Measurements from ENCODE around the gene MACROD2.

Gene MACROD2

DNA sequence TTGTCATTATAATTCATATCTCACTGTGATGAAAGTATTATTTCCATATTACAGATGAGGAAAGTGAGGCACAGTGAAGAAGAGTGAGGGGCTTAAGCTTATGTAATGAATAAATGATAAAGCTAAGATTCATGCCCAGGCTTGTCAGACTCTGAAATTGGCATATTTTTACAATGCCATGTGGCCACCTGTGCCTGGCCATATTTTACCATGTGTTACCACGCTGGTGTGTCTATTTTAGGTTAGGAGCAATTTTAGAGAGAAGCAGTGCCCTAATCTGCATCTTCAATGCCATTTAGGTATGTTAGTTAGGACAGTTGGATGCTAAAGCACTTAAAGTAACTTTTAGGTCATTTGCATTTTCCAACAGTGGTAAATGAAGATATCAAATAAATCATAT, 530.1 kb downstream of the MACROD2 start:
- DNase-seq (ENCODE audit: low read depth in 2 of 2) = no peak

DNA sequence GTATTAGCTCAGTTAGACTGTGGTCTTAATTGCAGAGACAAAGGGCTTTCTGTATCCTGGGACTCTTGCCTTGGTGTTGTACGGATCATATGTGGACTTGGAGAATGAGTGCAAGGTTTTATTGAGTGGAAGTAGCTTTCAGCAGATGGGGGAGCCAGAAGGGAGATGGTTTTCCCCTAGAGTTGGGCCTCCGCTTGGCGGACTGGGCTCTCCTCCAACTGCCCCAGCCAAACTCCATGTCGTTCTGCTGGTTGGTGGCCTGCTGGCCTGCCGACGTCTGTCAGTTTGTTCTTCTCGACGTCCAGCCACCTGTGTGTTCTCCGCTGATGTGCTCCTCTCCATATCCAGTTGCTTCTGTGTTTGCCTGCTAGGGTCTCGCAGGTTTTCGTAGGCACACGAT, 531.6 kb downstream of the MACROD2 start:
- DNase-seq (ENCODE audit: low read depth in 2 of 2) = no peak

DNA sequence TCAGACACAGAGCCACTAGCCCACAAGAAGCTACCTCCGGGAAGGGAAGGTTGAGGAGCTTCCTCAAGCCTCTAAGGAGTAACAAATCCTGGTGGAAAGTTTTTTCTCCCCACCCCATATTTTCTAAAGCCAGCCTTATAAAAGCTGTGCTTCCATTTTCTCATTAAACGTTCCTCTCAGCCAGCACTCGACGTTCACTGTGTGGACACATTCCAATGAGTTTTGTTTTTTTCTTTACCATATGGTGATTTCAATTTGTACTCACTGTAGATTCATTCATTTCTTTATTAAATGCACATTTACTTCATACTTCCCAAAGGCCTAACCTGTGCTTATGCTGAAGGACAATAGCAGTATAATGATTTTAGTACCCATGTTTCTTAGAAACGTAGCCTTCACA, 536.5 kb downstream of the MACROD2 start:
- DNase-seq (ENCODE audit: low read depth in 2 of 2) = no peak

DNA sequence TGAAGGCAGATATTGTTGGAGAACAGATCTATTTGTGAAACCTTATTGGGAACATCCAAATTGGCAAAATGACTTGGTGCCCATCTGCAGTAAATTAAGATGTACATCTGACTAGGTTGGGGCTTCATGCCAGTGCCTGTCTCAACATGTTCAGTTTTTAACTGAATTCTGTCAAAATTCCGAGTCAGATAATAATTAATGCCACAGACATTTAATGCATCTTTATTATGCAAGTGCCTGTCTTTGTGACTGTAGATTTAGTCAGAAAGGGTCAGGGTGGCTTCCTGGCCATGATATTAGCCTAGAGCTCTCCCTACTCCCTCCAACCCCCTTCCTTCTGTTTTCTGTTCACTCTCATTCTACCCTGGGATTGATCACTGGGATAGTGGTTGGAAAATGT, 541.4 kb downstream of the MACROD2 start:
- no peak for DNase-seq (ENCODE audit: low read depth in 2 of 2)

DNA sequence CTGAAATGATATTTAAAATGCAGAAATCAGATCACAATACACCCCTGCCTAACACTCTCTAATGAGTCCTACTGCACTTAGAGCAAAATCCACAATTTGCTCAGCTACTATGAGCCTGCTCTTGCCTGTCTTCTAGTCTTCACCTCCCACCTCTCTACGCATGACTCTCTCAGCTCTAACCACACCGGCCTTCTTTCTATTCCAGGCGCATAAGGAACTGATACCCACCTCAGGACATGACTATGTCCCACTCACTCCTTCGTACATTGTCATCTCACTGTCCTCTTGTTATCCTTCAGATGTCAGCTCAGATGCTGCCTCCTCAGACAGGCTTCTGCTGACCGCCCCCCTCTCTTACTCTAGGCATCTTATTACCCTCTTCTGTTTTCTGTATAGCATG, 543.1 kb downstream of the MACROD2 start:
- DNase-seq (ENCODE audit: low read depth in 2 of 2) = no peak

DNA sequence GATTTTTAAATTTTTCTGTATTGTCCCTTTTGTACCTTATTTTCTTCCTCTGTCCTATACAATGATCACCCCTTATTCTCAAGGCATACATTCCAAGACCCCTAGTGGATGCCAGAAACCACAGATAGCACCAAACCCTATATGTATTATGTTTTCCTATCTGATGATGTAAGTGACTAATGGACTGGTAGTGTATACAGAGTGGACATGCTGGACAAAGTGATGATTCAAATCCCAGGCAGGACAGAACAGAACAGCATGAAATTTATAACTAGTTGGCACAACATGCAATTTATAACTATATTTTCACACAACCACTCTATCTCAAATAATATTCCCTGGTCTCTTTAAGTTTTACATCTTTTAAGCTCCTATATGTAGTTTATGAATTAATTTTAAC, 547.7 kb downstream of the MACROD2 start:
- DNase-seq (ENCODE audit: low read depth in 2 of 2) = no peak

DNA sequence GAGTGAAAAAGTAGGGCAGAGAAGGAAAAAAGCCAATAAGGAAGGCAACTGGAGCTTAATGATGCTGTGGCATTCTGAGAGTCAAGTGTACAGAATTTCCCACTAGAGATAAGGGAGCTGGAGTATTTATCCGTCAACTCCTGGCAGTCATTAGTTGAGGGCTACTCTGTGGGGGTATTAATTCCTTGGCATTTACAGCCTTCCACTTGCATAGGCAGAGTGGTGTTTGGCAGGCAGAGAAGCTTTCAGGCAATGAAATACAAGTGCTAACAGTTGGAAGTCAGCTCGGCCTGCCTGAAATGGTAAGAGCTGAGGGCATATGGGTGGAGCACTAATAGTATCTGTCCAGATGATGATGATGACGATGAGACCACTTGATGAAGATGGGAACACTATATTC, 549.4 kb downstream of the MACROD2 start:
- DNase-seq (ENCODE audit: low read depth in 2 of 2) = no peak

DNA sequence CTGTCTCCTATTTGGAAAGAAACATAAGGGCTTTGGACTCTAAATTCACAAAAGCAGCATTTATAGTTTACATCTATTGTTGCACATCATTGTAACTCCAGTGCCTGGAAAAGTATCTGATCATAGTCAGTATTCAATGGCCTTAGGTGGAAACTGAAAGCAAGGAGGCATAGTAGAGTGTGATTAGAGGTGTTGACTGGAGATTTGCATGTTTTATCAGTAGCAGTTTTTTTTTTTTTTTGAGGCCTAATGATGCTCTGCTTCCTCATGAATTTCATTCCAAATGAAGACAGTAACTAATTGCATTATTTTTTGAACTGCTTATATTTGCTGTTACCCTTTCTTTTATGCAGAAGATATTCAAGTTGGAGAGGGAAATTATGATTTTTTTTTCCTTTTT, 555.3 kb downstream of the MACROD2 start:
- DNase-seq (ENCODE audit: low read depth in 2 of 2) = no peak

DNA sequence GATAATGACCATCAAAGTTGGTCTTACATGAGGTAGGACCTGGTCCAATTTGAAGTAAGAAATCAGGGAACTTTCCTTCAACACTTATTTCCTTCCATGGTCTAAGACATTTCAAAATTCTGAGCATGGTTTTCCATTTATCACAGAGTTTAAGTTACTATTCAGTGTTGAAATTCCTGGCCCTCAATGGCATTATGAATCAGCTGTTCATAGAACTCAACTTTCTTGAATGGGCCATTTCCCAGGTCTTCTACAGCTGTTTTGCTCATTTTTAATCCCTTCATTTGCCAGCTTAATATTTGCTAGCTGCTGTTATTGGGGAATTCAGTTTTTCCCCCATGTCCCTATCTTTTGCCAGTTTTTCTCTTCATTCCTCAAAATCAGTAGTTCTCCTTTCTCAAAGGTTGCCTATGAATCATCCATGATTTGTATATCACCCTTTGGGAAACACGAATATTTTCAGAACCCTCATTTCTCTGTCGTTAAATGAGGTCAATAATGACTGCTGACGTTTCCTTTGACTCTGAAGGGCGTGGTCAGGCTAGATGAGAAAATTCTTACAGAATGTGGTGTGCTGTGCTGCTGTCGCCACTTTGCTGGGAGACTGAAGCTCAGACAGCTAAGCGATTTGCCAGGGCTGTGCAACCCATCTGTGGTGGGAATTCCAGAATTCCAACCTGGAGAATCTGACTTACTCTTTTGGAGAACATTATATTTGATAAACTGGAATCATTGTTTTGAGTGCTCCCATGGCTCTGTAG, 558.6 kb downstream of the MACROD2 start:
- no peak for DNase-seq (ENCODE audit: low read depth in 2 of 2)

DNA sequence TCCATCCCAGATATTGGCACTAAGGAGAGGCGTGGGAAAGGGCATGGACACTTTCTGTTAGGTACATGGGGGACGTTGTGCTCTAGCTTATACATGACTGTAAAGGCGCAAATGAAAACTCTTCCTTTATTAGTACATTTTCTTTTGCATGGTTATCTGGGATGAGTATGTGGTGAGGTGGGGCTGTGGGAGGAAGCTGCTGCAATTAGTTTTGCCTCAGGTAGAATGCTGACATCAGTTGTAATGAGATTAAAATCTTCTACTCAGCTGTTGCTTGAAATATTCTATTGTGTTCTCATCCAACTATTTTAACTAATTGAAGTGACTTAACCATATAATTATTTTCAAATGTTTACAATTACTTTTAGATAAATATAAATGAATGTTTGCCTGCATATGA, 560.4 kb downstream of the MACROD2 start:
- DNase-seq (ENCODE audit: low read depth in 2 of 2) = no peak

DNA sequence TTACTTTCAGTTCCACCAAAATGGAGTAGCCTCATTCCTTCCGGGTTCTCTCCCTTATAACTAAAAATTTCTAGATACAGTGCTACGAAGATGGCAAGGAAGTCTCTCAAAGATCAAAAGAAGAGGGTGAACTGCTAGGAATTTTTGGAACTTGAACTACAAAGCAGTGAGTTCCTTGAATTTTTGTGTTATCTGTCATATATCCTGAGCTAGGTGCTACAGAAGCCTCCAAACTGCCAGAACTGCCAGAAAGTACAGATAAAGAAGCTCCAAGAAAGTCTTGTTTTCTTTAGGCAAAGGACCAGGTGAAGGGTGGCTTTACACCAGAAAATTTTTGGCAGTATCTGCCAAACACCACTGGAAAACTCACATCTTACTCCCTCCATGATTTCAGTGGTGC, 560.9 kb downstream of the MACROD2 start:
- no peak for DNase-seq (ENCODE audit: low read depth in 2 of 2)

DNA sequence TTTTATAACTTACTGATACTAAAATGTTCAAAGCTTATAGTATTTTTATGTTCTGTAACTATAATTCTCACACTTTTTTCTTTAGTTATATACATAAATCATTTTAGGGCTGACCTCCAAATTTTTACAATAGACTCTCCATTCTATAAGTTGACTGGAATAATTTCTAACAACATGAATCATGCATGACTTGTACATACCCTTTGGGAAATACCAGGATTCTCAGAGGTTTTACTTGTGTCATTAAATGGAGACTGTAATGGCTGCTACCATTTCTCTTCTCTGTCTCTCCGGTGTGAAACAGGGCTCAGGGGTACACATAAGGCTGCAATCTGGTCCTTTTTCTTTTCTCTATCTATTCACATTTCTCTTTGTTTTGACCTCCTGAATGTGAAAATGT, 564.3 kb downstream of the MACROD2 start:
- no peak for DNase-seq (ENCODE audit: low read depth in 2 of 2)

DNA sequence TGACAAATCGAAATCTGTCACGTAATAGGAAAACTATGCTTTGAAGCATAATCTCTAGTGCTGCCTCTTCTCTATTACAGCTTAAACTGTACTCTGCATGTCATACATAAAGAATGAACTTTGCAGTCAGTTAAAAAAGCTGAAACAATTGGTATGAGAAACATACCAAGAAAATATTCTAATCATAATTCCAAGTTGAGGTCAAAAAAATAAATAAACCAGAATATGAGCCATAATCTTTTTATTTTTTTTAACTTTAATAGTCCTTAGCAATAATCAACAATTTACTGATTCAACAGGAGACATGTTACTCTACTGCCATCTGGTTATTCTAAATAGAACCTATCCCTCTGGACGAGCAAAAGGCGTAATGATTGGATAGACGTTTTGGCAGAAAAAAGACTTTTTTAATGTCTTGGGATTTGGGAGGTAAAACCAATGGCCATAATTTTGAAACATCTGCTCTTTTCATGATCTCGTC, 566.5 kb downstream of the MACROD2 start:
- DNase-seq (ENCODE audit: low read depth in 2 of 2) = no peak

DNA sequence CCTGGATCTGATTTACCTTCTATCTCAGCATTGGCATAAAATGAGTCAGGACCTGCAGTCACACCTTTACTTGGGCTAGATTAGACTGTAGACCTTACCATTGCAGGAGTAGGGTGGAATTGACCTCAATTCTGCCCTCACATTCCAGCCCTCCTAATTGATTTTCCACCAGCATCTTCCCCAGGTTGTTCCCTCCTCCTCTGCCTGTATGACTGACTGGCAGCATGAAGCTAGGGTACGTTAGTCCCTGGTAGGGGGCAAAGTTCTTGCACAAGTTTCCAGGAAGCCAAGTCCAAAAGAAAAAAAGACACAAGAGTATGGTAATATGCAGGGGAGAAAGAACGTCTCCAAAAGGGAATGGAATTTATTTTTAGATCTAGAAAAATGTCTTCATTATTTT, 567.7 kb downstream of the MACROD2 start:
- DNase-seq (ENCODE audit: low read depth in 2 of 2) = no peak

DNA sequence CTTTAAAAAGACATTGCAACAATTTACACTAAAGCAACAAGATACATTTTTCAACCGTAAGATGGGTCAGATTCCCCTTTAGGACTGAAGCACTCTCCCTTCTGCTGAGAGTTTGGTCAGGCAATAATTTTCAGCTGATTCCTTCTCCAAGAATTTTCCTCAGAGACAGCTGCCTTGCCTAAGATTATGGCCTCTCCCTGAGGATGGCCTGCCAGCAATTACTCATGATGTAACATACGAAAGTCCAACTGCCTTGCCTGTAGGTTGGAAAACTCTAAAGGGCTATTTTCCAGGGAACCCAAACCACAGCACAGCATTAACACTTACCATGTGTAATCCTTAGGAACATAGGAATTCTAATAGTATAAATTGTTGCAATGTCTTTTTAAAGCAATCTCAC, 571.2 kb downstream of the MACROD2 start:
- DNase-seq (ENCODE audit: low read depth in 2 of 2) = no peak

DNA sequence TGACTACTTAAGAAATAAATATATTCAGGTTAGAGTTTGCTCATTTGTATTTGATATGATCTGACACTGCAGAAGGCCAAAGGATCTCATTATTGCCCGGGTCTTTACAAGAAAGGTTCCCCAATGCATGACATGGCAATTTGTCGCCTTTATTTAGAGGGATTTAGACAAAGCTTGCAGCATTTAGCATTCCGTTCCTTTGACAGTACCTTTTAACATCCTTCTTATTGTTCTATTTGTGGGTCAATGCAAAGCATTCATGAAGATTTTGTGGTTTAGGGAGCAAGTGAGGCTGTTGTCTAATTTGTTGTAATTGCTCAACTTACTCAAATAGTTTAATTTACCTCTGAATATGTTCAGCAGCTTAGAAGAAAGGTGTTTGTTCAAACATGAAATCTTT, 572.9 kb downstream of the MACROD2 start:
- no peak for DNase-seq (ENCODE audit: low read depth in 2 of 2)

DNA sequence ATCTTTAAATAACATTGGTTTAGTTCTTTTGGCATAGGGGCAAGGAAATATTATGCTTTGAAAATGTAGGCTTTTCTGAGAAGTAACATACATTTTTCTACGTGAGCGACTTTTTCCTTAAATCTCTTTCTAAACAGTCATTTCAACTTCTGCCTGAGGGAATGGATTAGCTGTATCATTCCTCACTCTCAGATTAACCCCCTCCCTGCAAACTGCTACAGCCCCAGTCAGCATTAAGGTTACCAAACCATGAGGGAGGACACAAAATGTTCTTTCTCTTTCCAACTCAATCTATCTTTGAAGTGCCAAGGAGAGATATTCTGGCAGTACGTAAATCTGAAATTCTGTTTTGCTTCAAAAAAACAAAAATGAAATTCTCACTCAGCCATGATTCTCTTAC, 573.4 kb downstream of the MACROD2 start:
- DNase-seq (ENCODE audit: low read depth in 2 of 2) = no peak

DNA sequence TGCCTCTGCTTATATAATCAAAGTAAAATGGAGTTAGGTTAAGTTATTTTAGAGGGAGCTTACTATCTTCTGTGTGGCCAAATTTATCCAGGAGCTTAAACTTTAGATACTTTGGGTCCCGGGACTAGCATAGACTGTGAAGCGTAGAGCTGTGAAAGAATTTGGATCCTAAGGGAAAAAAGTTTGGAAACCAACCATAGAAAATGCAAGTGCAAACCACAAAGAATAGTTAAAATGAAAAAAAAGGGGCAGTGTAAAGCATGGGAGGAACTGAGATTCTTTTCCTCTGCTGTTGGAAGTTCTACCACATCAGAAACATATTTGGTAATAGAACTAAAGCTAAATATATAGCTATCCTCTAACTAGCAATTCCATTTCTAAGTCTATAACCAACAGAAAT, 574.3 kb downstream of the MACROD2 start:
- DNase-seq (ENCODE audit: low read depth in 2 of 2) = no peak

DNA sequence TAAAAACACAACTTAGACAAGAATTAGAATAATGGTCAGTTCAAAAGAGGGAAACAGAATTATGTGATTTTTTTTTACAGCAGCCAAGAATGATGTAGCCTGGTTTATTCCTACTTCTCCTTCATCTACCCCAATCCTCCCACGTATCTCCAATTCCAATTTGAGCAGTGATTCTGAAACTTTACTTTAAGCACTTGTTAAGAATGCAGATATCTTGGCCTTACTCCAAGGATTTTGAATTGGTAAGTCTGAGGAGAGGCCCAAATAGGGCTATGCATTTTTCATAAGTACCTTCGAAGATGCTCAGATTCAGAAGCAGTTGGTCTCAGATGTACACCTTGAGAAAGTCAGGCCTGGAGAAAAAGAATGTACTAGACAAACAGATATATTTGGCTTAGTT, 575.5 kb downstream of the MACROD2 start:
- no peak for DNase-seq (ENCODE audit: low read depth in 2 of 2)

DNA sequence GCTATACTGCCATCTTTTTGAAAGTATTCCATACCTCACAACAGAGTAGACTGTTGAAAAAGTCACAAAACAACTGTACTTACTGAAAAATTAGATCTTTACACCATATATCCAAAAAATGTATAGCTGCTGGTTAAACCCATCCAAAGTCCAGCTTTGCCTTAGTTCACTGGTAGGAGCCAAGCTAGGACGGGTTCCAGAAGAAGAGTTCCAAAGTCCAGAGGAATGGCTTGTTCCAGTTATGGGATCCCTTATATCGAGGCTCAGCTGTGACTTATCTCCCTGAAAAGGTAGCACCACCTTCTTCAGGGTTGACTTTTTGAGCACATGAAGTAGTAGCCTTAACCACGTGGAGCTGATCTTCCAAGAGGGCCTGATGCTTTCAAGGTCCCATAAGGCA, 578.4 kb downstream of the MACROD2 start:
- no peak for DNase-seq (ENCODE audit: low read depth in 2 of 2)

DNA sequence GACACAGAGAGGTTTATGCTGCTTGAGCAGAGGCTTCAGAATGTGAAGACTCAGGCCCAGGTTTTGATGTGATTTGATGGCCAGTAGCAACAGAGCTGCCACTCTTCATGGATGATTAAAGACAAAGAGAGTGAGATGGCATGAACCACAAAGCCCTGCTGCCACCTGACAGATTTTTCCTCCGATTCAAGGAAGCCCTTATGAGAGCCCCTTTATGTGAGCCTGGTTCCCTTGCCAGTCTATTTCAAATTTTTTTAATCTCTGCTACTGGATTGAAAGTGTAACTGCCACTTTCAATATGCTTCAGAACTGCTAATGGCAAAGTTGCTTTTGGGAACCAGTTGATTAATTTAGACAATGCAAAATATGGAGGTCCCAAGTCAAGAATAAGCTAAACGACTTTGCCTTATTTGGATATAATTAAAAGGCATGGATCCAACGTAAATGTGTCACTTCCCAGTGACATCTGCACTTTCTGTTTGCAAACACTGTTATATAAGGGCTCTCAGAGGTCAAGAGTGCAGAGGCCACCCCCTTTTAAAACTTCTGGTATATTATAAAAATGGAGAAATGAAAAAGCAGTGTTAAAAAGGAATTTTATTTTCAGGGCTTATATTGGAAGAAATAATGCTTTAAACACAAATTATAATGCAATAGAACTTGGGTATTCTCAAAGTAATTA, 581.0 kb downstream of the MACROD2 start:
- no peak for DNase-seq (ENCODE audit: low read depth in 2 of 2)

DNA sequence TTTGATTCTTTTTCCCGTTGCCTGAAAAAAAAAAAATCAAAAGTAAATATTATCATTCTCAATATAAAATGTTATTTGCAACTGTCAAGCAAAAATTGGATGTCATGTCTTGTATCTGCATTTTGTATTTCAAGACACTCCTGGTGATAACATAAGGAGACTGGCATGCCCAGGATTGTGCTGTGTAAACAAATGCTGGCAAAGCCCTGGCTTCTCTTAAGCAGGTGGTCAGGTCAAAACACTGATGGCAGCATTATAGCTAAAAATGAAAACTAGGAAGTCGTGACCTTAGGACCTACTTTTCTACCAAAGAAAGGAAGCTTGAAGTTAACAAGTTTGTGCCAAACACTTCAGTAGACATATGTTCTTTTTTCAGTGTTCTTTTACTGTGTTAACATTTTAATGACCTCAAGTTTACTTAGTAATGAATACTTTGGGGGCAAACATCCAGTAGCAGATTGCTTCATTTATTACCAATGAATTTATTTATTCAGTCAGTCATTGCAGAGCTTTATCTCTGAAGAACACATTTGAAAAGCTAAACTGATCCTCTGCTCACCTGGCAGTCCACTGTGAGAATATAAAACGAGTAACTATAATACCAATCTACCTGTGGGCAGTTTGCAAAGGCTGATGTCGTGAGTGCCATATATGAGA, 585.2 kb downstream of the MACROD2 start:
- DNase-seq (ENCODE audit: low read depth in 2 of 2) = no peak

DNA sequence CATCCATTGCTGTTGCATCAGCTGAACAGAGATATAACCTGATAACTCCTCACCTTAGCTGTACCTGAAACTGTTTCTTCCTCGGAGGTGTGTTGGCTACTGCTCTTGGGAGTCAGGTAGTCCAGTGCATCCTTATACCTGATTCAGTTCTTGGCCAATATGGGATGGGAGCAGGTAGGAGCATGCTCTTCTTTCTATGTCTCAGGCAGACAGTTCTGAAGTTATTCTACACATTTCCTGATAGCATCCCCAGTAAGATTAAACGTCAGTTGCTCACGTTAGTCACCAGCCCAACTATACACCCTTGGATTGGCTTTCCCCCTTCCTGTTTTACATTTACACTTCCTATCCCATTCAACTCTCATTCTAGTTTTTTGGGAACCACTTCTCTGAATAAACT, 586.4 kb downstream of the MACROD2 start:
- no peak for DNase-seq (ENCODE audit: low read depth in 2 of 2)

Data from stimulated activated CD8-positive, alpha-beta memory T cell treated with anti-CD3 and anti-CD28 coated beads, Interleukin-2, amount 100 ng/mL, for 1 hour (primary cell).